Naive B cell (primary cell): ENCODE data around the gene RPL27A. TPM values are rescaled to one million over a fixed set of nuclear protein-coding genes. Genes with fewer than 3 reads are reported as not detected.

ENCODE experiments used
- ATAC-seq, 2 donors: fragments of 150-1000 bp; cut with Tn5 transposase; 2 replicates each; pipeline ENCODE4 v1.10.0; 2021; ENCODE audit warnings: low read depth in 2 of 2, mild to moderate bottlenecking in 2 of 2, moderate library complexity in 2 of 2
- DNase-seq: peaks from one replicate; pipeline ENCODE4 v3.0.0; 2022
- H3K27ac Mint-ChIP-seq, 6 donors: one replicate each; pipeline ENCODE4 v1.8.0; 2020 to 2022; ENCODE audit warnings: mild to moderate bottlenecking in 6 of 6, mixed read lengths in 6 of 6, moderate library complexity in 5 of 6, inconsistent platforms in 2 of 6
- H3K27me3 Mint-ChIP-seq, 3 donors: one replicate each; pipeline ENCODE4 v1.8.0; 2021 to 2022; ENCODE audit warnings: mixed read lengths in 3 of 3, mild to moderate bottlenecking in 1 of 3
- H3K36me3 Mint-ChIP-seq, 2 donors: one replicate each; pipeline ENCODE4 v1.8.0; 2020 to 2022; ENCODE audit warnings: mixed read lengths in 2 of 2, inconsistent platforms in 1 of 2, mild to moderate bottlenecking in 1 of 2
- H3K4me1 Mint-ChIP-seq, 3 donors: one replicate each; pipeline ENCODE4 v1.8.0; 2020 to 2022; ENCODE audit warnings: mixed read lengths in 3 of 3, inconsistent platforms in 1 of 3, mild to moderate bottlenecking in 1 of 3, moderate library complexity in 1 of 3
- H3K4me3 Mint-ChIP-seq, 8 donors: one replicate each; pipeline ENCODE4 v1.8.0; 2020 to 2022; ENCODE audit warnings: mild to moderate bottlenecking in 8 of 8, mixed read lengths in 8 of 8, moderate library complexity in 8 of 8, inconsistent platforms in 2 of 8
- H3K9me3 Mint-ChIP-seq, 7 donors: one replicate each; pipeline ENCODE4 v1.8.0; 2020 to 2022; ENCODE audit warnings: mixed read lengths in 7 of 7, mild to moderate bottlenecking in 5 of 7, inconsistent platforms in 2 of 7, moderate library complexity in 1 of 7
- polyA plus RNA-seq, 6 donors: library from polyadenylated mRNA; unstranded; fragments of 300-500 nt; fragmentation: Illumina TruSeq; gene quantifications; one replicate each; pipeline ENCODE4 v1.2.3, GENCODE V29; 2021; ENCODE audit warnings: low read depth in 6 of 6

The RPL27A gene
- polyA plus RNA-seq, 6 donors from 2014 or later: 2,246 to 4,262 (median 3,486) TPM

DNA sequence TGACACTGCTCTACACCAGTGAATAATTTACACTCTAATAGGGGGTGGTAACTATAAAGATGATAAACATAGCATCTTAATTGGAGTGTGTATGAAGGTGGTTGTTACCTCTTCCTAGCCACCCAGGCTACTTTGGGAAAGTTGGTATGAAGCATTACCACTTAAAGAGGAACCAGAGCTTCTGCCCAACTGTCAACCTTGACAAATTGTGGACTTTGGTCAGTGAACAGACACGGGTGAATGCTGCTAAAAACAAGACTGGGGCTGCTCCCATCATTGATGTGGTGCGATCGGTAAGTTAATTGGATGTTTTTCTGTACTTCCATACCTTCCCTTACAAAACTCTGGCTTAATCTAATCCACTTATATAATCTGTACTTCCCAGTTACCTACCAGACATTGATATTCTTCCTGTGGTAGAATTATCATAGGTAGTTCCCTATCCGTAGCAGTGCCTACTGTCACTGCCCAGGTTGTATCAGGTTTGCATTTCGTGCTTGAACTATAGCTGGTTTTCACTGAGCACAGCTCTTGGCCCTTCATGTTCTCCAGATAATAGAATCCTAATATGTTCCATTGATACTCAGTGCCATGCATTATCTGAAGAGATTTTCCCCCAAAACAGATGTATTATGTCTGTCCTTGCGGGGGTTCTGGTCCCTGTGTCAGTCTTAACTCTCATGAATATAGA lies 2.2 kb downstream of the RPL27A start:
- DNase-seq (no peak), ATAC-seq (no peak)
- peak overlapping the region in 7 of 8 donors; percentile 15 to 99 (median 95) for H3K4me3 Mint-ChIP-seq
- peaks cover 45 to 71% (median 51%) of the 10 kb centered on the region in 3 donors for H3K4me1 Mint-ChIP-seq
- H3K27me3 Mint-ChIP-seq: no peaks in the 10 kb centered on the region
- peaks cover 21 to 26% of the 10 kb centered on the region in 2 donors for H3K36me3 Mint-ChIP-seq
- peaks cover 0 to 11% (median 0%) of the 10 kb centered on the region in 7 donors for H3K9me3 Mint-ChIP-seq
- peak overlapping the region in 1 of 6 donors; percentile 4 for H3K27ac Mint-ChIP-seq

DNA sequence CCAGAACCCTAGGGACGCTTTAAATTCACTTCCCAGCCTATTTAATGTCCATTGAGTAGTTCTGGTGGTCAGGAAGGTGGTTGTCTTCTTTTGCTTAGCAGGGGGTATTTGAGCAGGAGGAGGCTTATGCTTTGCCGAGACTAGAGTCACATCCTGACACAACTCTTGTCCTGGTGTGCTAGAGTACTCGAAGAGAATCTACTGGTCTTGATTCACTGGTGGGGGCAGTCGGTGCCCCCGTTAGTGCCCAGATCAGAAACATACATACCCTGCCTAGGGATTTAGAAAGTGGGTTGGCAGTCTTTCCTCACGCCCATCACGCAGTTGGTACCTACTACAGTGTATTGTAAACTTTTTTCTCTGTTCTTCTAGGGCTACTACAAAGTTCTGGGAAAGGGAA lies 2.7 kb downstream of the RPL27A start:
- peak overlapping the region in 4 of 8 donors; percentile 66 to 99 (median 82) for H3K4me3 Mint-ChIP-seq
- peaks cover 47 to 75% (median 56%) of the 10 kb centered on the region in 3 donors for H3K4me1 Mint-ChIP-seq
- peaks cover 0 to 7% (median 0%) of the 10 kb centered on the region in 7 donors for H3K9me3 Mint-ChIP-seq
- DNase-seq (no peak), ATAC-seq (no peak)
- peaks cover 17 to 21% of the 10 kb centered on the region in 2 donors for H3K36me3 Mint-ChIP-seq
- H3K27me3 Mint-ChIP-seq: no peaks in the 10 kb centered on the region
- no peak overlapping the region for H3K27ac Mint-ChIP-seq

DNA sequence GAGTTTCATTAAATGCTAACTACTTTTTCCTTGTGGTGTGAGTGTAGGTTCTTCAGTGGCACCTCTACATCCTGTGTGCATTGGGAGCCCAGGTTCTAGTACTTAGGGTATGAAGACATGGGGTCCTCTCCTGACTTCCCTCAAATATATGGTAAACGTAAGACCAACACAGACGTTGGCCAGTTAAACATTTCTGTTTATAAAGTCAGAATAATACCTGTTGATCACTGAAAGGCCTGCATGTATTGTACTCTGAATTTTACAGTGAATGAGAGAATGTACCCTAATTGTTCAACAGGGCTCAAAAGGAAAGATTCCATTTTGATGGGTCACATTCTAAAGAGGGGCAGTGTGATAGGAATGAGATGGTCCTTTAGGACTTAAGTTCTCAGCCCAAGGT lies 3.2 kb downstream of the RPL27A start:
- no peak for ATAC-seq
- Mint-ChIP-seq H3K4me1 (peaks cover 42 to 71% (median 52%) of the 10 kb centered on the region in 3 donors), H3K9me3 (peaks cover 0 to 2% (median 0%) of the 10 kb centered on the region in 7 donors), H3K4me3 (peak overlapping the region in 3 of 8 donors; percentile 32 to 99 (median 66)), H3K27ac (peak overlapping the region in 1 of 6 donors; percentile 76), H3K36me3 (peaks cover 11 to 16% of the 10 kb centered on the region in 2 donors), H3K27me3 (no peaks in the 10 kb centered on the region)
- DNase-seq: no peak

DNA sequence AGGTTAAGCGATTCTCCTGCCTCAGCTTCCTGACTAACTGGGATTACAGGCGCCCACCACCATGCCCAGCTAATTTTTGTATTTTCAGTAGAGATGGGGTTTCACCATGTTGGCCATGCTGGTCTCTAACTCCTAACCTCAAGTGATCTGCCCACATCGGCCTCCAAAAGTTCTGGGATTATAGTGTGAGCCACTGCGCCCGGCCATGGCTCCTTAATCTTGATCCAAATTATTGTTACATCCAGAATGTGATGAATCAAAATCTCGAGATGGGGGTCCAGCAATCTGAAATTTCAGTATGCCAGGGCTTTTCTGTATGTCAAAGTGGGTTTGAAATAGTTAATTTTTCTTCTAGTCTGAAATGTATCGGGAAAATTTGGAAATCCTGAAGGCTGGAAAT lies 3.7 kb downstream of the RPL27A start:
- peak overlapping the region in 2 of 6 donors; percentile 44 to 77 for H3K27ac Mint-ChIP-seq
- peaks cover 9 to 15% of the 10 kb centered on the region in 2 donors for H3K36me3 Mint-ChIP-seq

DNA sequence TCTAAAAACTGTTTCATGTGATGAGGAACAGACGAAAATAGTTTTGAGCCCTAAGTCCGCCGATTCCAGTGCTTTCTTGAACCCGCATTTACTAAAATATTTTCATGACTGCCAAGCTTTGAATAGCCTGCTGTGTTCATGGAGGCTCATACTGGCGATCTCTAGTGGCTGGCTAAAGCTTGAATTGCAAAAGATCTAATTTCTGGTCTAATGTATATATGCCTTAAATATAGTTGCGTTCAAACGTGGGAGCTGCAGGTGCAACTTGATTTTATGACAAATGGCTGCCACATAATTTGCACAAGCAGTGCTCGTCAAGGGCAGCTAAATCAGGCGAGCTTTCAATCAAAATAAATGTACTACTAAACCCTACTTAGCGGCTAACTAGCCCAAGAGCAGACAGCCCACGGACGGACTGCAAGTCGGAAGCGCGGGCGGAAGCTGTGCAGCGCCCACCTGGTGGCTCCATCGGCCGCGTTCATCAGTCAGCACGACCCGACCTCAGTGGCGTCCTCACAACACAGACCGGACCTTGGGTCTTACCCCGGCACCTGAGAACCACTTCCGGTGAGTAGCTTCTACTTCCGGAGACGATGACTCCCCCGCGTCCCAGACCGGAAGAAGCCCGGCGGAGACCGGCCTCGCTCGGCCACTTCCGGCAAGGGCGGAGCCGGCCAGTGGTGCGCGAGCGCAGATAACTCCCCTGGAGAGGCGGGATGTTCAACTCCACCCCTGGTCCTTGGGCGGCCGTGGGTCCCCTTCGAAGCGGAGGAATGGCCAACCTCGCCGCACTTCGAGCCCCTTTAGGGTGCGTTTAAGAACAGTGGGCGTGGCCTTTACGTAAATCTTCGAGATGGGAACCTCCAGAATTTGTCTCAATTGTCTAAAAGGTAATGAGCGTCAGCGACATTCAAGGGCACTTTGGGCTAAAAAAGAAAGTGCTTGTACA lies 6.1 kb downstream of the RPL27A start:
- Mint-ChIP-seq H3K27ac (peak overlapping the region; percentile 77 to 98 (median 94)), H3K36me3 (peaks cover 9 to 15% of the 10 kb centered on the region in 2 donors), H3K27me3 (no peaks in the 10 kb centered on the region), H3K9me3 (no peaks in the 10 kb centered on the region), H3K4me3 (peak overlapping the region; percentile 92 to 99 (median 97)), H3K4me1 (peaks cover 29 to 51% (median 38%) of the 10 kb centered on the region in 3 donors)
- ATAC-seq: peak; percentile 86 to 90
- DNase-seq: peak; percentile 77

More for the DNA sequence above, 3.7 kb downstream of the RPL27A start:
- Mint-ChIP-seq H3K27me3 (no peaks in the 10 kb centered on the region), H3K4me3 (peak overlapping the region in 2 of 8 donors; percentile 35 to 99), H3K4me1 (peaks cover 40 to 69% (median 50%) of the 10 kb centered on the region in 3 donors), H3K9me3 (no peaks in the 10 kb centered on the region)
- ATAC-seq (no peak), DNase-seq (no peak)

DNA sequence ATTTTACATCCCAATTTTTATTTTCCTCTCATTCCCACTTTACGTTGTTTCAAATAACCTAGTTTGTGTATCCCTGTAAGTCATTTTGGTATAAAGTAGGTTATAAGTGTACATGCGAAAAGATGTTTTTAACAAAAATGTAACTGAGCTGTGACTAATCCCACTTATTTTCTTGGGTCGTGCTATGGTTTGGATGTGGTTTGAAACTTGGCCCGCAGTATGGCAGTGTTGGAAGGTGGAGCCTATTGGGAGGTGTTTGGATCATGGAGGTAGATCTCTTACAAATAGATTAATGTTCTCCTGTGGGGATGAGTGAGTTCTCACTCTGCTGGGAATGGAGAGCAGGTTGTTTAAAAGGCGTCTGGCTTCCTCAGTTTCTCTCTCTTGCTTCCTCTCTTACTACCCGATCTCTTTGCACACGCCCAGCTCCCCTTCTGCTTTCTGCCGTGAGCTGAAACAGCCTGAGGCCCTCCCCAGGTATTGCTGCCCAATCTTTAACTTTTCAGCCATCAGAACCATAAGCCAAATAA lies 7.2 kb downstream of the RPL27A start:
- no peak for ATAC-seq
- H3K27me3 Mint-ChIP-seq: no peaks in the 10 kb centered on the region
- peaks cover 8 to 11% of the 10 kb centered on the region in 2 donors for H3K36me3 Mint-ChIP-seq
- H3K4me1 Mint-ChIP-seq: peaks cover 24 to 41% (median 32%) of the 10 kb centered on the region in 3 donors
- peak overlapping the region; percentile 60 to 97 (median 86) for H3K27ac Mint-ChIP-seq
- no peak for DNase-seq
- peak overlapping the region; percentile 92 to 99 (median 97) for H3K4me3 Mint-ChIP-seq
- no peaks in the 10 kb centered on the region for H3K9me3 Mint-ChIP-seq

DNA sequence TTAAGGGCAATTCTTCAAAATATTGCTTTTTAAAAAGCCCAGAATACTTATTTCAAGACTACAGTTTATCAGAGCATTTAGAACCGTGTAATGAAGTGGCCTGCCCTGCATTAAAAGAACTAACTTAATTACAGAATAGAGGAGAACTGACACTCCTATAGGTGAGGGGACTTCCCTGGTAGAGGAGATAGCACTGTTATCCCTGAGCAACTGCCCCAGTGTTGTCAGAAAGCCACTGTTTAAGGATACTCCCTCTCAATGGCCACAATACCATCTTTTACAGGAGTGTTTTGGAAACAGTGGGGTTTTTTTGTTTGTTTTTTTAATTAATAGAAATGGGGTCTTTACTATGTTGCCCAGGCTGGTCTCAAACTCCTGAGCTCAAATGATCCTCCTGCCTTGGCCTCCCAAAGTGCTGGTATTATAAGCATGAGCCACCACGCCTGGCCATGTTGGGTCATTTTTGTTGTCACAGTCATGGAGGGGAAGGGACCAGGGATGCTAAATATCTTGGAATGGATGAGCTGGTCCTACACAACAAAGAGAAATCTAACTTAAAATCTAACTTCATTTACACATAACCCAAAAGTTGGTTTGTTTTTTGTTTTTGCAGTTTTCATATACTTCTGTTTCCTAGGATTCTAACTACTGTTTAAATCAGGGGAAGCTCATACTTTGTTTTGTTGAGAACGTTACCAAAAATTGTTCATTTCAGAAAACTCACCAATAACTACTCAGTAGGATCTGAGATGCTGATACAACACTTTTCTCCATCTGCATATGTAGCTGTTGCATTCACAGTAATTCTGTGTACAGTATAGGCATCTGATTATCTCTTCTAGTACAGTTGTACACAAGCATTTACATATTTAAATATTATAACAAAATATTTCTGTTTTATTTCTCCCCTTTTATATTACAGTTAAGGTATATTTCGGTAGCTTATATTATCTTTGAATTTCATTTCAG lies 8.1 kb downstream of the RPL27A start:
- Mint-ChIP-seq H3K36me3 (peaks cover 0 to 9% of the 10 kb centered on the region in 2 donors), H3K9me3 (no peaks in the 10 kb centered on the region), H3K27ac (peak overlapping the region in 2 of 6 donors; percentile 63 to 77), H3K27me3 (no peaks in the 10 kb centered on the region), H3K4me3 (peak overlapping the region; percentile 30 to 99 (median 92)), H3K4me1 (peaks cover 17 to 32% (median 24%) of the 10 kb centered on the region in 3 donors)
- no peak for DNase-seq
- no peak for ATAC-seq

DNA sequence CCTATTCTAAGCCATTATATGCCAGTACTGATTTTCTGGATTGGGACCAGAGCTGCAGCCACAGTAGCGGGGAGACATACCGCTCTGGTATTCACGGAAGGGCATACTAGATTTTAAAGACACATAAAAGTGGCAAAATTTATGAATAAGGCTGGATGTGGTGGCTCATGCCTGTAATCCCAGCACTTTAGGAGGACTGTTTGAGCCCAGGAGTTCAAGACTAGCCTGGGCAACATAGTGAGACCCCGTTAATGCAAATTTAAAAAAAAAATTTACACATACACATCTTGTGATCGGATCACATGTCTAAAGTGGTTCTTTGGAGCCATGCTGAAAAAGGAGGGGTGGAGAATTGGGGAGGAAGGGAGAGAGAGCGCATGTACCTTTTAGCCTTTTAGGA lies 9.0 kb downstream of the RPL27A start:
- Mint-ChIP-seq H3K27me3 (no peaks in the 10 kb centered on the region), H3K27ac (no peak overlapping the region), H3K4me3 (peak overlapping the region in 2 of 8 donors; percentile 72 to 99), H3K9me3 (no peaks in the 10 kb centered on the region), H3K36me3 (peaks cover 0 to 10% of the 10 kb centered on the region in 2 donors), H3K4me1 (peaks cover 17 to 31% (median 24%) of the 10 kb centered on the region in 3 donors)
- DNase-seq (no peak), ATAC-seq (no peak)

DNA sequence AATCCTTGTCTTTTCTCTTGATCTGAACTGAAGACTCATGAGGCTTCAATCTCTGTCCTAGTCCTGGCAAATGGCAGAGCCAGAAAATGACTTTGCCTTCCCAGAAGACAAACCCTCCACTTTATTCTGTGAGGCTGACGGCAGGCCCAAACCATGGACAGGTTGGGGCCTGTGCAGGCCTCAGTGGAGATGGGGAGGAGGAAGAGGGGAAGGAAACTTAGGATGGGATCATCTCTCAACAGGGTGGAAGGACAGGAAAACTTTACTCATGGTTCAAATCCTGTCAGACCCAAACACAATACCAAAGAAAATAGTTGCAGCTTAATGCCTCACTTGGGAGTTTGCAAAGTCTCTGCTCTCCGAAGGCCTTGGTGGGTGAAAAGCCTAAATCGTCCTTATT lies 9.8 kb downstream of the RPL27A start:
- peaks cover 17 to 27% (median 24%) of the 10 kb centered on the region in 3 donors for H3K4me1 Mint-ChIP-seq

DNA sequence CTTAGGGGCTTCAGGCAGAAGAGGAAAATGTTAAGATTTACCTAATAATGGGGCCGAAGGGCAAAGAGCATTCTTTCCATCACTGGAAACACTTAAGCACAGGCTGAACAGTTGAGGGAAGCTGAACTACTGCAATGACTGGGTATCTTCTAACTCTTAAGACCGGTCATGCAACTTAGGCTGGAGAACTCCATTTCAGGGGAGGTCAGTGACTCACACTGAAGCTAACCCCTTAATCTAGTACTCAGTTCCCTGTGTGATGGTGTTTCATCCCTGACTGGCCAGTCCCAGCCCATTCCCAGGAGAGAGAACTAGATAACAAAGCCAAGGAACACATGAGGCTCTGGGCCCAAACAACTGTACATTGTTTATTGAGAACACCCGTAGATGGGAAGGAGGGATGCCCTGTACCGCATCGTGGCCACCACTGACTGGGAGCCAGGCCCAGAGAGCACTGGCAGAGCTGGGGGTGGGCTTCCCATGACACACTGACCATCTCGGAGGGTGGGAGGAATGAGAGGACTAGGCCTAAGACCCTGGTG lies 10.5 kb downstream of the RPL27A start:
- no peak for ATAC-seq
- Mint-ChIP-seq H3K27me3 (no peaks in the 10 kb centered on the region), H3K27ac (no peak overlapping the region), H3K36me3 (peaks cover 0 to 15% of the 10 kb centered on the region in 2 donors), H3K4me3 (no peak overlapping the region), H3K4me1 (peaks cover 12 to 20% (median 18%) of the 10 kb centered on the region in 3 donors), H3K9me3 (no peaks in the 10 kb centered on the region)
- no peak for DNase-seq

More for the DNA sequence above, 9.8 kb downstream of the RPL27A start:
- Mint-ChIP-seq H3K9me3 (no peaks in the 10 kb centered on the region), H3K27ac (no peak overlapping the region), H3K27me3 (no peaks in the 10 kb centered on the region), H3K36me3 (peaks cover 0 to 12% of the 10 kb centered on the region in 2 donors), H3K4me3 (no peak overlapping the region)
- DNase-seq: no peak
- ATAC-seq: no peak

DNA sequence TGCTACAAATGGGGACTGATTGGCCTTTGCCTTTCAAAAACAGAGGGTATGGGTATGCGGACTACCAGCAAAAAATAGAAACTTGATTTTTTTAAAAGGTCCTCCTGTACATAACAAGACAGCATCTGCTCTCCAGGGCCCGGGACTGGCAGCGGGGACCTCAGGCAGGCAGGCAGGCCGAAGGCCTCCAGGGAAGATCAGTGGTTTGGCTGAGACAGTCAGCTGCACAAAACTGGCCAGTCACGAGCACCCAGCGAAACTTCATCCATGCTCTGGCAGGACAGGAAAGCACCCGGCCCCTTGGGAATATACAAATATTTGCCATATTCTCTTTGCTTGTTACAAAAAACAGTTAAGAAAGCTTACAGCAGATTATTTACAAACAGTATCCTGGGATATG lies 11.0 kb downstream of the RPL27A start:
- Mint-ChIP-seq H3K27ac (no peak overlapping the region), H3K36me3 (peaks cover 0 to 15% of the 10 kb centered on the region in 2 donors), H3K4me3 (no peak overlapping the region), H3K27me3 (no peaks in the 10 kb centered on the region), H3K4me1 (peaks cover 11 to 16% (median 14%) of the 10 kb centered on the region in 3 donors), H3K9me3 (no peaks in the 10 kb centered on the region)
- DNase-seq: no peak
- ATAC-seq: no peak

DNA sequence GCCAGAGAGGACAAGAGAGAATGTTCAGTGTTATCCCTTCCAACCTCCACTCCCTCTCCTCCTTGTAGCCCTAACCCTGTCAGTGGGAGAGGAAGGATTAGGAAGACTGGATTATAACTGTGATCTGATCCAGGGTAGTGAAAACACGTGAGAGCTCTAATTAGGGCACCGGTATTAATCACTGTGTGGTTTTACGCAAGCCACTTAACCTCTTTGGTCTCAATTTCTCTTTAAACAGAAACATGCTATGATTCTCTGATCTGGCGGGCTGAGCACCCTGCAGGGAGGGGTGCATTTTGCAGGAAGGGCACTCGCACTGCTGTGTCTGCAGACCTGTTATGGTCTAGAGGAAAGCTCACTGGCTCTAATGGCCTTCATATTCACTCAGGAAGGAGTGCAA lies 11.5 kb downstream of the RPL27A start:
- no peaks in the 10 kb centered on the region for H3K27me3 Mint-ChIP-seq
- no peak for DNase-seq
- peaks cover 0 to 15% of the 10 kb centered on the region in 2 donors for H3K36me3 Mint-ChIP-seq
- H3K4me3 Mint-ChIP-seq: peak overlapping the region in 1 of 8 donors; percentile 31
- H3K9me3 Mint-ChIP-seq: no peaks in the 10 kb centered on the region
- ATAC-seq: no peak
- H3K27ac Mint-ChIP-seq: no peak overlapping the region
- peaks cover 10 to 13% (median 10%) of the 10 kb centered on the region in 3 donors for H3K4me1 Mint-ChIP-seq
